Hindlimb muscle (tissue), 1 donor: ENCODE results near the gene ADNP. TPM values are rescaled to one million over a fixed set of nuclear protein-coding genes. Genes with fewer than 3 reads are reported as not detected.
"Not testable (repeated sequence)": the region's sequence is repeated elsewhere in the genome, so short reads cannot be mapped to it uniquely, and the experiment has no call there.

Experiments
- DNase-seq: peaks from one replicate; pipeline ENCODE4 v3.0.0-alpha.2; 2013
- polyA plus RNA-seq: library from polyadenylated mRNA; unstranded; fragments of 120-200 nt; gene quantifications from one replicate; pipeline ENCODE4 v1.2.1, GENCODE V29; 2013; ENCODE audit not compliant: insufficient read length

The ADNP gene
- polyA plus RNA-seq, 1 donor: 57.0 TPM

DNA sequence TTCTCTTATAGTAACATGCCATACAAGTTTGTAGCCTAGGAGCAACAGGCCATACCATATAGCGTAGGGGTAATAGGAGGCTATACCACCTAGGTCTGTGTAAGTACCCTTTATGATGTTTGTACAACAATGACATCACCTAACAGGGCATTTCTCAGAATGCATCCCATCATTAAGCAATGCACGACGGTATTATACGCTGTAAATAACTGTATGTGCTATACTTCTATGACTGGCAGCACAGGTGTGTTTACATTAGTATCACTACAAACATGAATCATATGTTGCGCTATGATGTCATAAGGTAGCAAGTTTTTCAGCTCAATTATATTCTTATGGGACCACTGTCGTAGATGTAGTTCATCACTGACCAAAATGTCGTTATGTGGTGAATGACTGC, 31.0 kb downstream of the ADNP start:
- DNase-seq: no peak

DNA sequence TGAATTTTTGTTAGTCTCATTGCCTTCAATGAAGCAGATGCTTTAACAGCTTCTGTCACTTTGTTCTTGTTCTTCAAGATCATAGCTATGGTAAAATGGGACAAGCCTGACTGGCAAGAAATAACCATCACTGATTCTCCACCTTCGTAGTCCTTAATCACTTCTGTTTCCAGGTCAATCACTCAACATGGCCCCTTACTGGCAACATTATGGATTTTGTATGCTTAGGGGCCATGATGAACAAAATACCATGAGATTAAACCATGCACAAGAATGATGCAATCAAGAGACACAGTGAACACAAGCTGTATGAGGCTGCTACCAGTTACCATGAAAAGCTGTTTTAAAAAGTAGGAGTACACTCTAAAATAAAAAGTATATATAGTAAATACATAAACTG, 32.8 kb downstream of the ADNP start:
- no peak for DNase-seq

DNA sequence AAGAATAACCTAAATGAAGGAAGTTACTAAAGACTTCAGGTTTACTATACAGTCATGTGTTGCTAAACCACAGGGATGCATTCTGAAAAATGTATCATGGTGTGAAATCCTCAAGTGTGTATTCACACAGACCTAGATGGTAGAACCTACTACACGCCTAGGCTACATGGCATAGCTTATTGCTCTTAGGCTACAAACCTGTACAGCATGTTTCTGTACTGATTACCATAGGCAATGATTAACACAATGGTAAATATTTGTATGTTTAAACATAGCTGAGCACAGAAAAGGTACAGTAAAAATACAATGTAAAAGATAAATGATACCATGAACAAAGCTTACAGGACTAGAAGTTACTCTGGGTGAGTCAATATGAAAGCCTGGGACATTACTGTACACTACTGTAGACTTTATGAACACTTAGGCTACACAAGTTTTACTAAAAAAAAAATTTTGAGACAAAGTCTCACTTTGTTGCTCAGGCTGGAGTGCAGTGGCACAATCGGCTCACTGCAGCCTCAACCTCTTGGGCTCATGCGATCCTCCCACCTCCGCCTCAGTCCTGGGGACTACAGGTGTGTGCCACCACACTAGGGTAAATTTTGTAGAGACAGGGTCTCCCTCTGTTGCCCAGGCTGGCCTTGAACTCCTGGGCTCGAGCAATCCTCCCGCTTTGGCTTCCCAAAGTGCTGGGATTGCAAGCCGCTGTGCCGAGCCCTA, 36.0 kb downstream of the ADNP start:
- DNase-seq: no peak

DNA sequence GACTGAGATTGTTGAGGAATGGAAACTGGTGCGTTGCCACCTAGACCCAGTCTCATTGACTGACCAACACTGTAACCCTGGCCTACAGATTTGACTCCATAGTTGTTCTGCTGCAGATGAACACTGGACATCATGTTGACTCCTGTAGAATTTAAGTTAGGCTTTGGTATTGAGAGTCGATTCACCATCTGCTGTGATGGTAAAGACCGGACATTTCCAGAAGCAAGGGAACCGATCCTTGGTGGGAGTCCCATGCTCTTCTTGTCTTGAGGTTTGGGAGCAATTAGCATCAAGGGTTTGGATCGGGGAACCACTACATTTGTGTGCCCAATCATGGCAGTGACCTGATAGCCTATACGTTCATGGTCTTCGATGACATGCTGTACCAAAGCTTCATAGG, 37.6 kb downstream of the ADNP start:
- no peak for DNase-seq

DNA sequence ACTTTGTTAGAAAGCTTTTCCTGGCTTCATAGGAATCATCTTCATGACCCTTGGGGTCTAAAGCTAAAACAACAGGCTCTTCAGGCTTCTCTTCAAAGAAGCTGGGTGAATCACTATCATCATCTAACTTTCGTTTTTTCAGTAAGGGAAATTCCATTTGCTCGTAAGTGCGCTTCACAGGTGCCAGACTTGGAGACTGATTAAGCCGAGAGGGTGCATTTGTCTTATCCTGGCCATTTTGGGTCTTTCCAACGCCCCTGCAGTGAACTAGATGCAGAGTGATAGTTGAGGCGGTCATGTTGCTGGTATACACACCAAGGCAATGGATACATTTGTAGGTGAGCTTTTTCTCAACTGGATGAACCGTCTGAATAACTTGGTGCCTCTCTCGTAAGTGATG, 38.8 kb downstream of the ADNP start:
- DNase-seq: no peak

DNA sequence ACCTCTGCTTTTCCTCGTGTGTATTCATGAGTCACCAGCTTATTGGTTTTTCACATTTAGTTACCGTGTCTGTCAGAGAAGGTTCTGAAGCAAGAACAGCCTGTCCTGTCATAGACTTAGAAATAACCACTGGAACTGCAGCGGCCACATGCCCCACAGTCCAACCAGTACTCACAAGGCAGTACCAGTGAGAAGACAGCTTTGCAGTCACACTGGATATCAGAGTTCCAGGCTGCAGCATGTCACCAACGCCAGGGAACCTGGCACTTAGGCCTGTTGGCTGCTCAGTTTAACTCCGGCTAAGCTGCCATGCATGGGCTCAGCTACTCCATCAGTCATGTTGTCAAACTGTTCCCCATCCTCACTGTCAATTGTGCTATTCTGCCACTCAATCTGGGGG, 40.1 kb downstream of the ADNP start:
- no peak for DNase-seq

DNA sequence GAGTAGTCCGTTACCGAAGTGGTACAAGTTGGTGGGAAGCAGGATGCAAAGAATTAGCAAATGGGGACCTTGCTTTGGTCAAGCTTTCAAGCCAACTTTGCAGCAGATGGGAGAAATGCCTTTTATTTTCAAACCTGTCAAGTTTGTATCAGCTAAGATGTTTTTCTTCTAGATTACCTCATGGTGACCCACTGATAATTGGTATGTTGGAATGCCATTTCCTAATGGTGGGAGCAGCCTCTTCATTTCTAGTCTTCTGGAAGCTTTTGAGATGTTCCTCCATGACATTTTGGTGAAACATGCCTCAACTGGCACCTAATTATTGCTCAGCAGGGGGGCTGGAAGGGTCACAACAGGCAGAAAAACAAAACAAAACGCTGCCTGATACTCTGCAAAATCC, 43.7 kb downstream of the ADNP start:
- DNase-seq: no peak

DNA sequence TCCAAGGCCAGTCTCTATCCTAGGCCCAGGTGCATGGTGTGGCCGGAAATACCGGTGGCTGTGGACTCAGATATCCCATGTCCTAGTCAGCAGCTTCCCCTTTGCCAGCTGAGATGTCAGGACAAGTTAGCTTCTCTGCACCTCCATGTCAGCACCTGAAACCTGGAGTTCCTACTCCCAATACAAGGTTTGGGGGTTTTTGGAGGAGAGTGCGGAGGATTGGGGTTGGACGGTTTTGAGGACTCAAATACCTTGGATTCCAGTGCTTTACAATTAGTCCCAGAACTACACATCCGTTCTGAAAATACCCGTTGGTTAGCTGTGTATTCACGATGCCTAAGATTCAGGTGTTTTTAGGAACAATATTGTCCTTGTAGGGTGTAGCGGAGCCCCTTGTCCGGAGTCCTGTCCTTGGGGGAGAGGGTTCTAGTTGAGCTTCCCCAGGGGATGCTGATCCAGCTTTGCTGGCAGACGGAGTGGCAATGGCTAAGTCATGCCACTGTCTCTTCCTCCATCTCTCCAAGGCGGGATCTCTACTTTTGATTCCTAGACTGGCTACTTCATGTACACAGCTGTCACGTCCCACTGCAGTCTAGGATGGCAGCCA, 45.0 kb downstream of the ADNP start:
- no peak for DNase-seq

DNA sequence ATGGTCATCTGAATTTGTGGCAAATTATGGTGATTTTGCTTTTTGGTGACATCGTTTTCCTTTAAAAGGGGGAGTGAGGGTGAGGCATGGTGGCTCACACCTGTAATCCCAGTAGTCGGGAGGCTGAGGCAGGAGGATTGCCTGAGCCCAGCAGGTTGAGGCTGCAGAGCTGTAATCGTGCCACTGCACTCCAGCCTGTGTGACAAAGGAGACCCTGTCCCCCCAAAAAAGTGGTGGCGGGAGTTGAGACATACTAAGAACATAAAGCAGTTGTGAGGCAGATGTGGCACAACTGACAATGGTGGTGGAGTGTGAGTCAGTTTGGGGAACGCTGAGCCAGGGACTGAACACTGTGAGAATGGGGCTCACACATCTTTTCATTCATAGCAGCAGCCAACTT, 45.5 kb downstream of the ADNP start:
- no peak for DNase-seq

DNA sequence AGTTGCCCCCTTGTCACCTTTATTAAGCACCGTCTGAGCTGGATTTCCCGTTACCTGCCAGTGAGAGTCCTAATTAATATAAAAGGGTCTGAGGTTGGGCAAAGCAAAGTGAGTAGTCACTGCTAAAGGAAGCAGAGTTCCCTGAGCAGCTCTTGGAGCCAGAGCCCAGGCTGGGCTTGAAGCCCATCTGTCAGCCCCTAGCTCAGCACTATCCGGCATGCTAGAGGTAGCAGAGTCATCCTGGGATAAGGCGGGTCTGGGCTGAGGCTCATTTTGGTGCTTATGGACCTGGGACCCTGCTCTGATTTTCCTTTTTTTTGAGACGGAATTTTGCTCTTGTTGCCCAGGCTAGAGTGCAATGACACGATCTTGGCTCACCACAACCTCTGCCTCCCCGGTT, 46.2 kb downstream of the ADNP start:
- DNase-seq: no peak

DNA sequence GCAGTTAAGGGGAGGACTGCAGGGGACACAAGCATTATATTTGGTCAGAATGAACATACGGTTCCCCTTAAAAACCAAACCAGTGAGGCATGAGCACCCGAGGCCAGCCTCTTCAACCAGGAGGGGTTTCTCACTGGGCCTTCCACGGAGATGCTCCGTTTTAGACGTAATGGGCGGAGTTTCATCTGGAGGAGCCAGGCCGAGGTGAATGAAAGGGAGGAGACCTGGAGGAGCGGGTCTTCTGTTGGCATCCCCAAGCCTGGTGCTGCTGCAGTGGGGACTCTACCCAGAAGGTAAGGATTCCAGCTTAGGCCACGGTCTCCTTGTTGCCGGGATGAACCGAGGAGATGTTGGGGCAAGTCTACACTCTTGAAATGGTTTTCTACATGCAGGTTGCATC, 47.4 kb downstream of the ADNP start:
- DNase-seq: no peak

DNA sequence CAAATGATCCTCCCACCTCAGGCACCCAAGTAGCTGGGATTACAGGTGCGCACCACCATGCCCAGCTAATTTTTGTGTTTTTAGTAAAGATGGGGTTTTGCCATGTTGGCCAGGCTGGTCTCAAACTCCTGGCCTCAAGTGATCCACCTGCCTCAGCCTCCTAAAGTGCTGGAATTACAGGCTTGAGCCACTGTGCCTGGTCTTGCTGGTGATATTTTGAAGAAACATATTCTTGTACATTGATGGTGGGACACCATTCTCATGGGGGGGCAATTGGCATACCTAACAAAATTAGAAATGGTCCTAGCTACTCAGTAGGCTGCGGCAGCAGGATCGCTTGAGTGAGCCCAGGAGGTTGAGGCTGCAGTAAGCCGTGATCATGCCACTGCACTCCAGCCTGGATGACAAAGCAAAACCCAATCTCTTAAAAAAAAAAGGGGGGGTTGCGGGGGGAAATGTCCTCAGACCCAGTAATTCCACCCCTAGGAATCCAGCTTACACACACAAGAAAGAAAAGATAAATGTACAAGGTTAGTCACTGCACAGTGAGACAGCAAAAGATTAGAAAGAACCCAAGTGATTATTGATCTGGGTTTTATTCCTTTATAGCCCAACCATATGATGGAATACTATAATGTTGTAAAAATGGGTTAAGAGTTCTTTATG, 49.3 kb downstream of the ADNP start:
- not testable (repeated sequence) for DNase-seq

DNA sequence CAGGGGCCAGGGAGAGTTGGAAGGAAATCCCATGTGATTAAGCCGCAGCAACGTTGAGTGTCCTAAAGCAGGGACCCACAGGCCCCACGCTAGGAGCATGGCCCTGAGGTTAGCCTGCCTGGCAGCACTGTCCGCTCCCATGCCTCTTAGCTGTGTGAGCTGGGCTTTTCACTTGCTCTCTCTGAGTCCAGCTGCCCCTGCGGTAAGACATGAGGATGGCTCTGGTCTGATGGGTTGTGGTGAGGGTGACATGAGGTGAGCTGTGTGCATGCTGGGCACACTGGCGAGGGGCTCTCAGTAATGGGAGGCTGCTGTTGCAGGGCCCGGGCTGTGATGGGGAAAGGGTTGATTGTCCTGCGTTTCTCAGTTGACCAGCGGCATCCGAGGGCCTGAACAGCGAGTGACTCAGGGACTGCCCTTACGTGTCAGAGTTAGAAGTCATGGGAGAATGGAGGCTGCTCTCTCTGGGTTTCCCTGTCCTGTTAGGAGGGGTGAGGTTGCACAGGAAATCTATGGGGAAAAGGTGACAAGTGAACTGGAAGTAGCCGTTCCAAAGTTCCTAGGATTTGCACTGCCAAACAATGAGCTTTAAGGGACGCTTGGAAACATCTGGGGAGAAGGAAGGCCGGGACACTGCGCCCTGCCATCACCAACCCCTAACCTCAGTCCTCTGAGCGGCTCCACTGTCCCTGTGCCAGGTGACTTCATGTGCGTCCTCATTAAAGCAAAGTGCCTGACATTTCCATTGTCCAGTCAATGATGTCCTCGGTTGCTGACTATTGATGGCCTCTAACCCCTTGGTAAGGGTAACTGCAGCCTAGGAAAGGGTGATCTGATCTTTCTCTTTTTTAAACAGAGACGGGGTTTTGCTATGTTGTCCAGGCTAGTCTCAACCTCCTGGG, 51.3 kb downstream of the ADNP start:
- DNase-seq: no peak

DNA sequence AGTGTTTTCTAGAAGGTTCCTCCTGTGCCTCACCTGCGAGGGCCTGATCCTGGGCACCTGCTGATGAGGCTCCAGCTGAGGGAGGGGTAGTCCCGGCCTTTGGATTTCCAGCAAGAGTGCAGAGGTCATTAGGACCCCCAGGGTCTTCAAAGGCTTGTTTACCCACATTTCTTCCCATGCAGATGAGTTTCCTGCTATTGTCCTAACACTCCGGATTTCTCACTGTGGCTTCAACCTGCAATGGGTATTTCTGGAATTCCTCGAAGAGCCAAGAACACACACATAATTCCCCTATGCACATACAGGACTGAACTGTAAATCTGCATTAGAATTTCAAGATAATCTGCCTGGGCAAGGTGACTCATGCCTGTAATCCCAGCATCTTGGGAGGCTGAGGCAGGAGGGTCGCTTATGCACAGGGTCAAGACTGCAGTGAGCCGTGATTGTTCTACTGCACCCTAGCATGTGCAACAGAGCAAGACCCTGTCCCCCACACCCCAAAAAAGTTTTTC, 53.9 kb downstream of the ADNP start:
- DNase-seq: no peak

DNA sequence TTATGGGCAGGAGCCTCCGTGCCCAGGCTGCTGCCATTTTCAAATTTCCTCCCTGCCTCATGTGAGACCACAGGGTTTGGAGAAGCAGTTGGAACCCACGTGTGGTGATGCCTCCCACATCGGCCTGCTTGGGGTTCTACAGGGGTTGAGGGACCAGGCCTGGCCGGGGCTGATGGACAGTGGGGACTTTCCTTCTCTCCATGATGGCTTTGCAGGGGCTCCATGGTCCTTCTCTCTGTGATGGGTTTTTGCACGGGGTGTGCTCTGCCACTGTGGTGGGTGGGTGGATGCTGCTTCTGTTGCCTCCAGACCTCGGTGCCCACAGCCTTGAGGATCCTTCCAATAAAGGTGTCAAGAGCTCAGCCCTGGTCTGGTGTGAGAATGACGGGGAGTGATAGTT, 54.4 kb downstream of the ADNP start:
- no peak for DNase-seq

DNA sequence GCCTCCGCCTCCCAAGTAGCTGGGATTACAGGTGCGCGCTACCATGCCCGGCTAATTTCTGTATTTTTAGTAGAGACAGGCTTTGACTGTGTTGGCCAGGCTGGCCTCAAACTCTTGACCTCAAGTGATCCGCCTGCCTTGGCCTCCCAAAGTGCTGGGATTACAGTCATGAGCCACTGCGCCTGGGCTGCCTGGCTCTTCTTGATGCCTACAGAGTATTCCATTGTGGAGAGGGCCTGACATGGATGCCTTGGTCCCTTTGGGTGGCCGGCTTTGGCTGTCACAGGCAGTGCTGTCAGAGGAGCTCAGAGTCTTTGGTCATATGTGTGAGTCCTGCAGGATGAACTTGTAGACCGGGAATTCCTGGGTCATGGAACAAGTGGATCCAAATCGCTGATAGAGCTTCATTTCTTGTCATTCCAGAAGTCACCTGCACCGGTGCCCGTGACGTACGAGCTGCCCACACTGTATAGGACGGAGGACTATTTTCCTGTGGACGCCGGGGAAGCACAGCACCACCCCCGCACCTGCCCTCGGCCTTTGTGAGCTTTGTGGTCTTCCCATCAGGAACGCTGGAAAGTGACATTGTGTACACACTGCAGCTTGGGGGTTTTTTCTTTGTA, 55.1 kb downstream of the ADNP start:
- no peak for DNase-seq

DNA sequence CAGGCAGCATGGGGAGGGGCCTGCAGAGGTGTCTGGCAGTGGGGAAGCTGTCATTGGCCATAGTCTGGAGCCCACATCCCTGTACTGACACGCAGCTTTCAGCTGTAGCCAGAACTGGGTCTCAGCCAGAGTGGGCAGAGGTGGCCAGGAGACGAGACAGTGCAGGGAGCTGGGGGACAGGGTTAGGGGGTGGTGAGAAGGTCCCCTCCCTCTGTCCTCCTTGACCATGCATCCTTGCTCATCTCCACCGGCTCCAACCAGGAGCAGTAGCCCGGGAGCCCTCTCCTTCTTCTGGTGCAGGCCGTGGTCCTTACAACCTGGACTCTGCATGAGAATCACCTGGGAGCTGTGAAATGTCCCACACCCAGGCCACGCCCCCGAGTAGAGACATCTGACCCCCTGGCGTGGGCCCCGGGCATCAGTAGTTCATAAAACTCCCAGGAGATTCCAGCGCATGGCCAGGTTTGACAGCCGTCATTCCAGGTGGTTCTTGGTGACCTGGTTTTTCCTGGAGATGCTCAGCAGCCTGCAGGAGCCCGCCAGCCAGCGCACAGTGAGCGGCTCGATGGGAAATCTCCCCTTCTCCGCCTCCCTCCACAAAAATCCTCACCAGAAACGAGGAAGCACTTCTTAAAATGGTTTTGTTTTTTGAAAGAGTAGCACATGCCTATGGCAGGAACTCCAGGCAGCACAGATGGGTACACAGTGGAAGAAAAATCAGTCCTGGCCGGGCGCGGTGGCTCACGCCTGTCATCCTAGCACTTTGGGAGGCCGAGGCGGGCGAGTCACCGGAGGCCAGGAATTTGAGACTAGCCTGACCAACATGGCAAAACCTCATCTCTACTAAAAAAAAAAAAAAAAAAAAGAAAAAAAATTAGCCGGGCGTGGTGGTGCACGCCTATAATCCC, 56.2 kb downstream of the ADNP start:
- DNase-seq: no peak

DNA sequence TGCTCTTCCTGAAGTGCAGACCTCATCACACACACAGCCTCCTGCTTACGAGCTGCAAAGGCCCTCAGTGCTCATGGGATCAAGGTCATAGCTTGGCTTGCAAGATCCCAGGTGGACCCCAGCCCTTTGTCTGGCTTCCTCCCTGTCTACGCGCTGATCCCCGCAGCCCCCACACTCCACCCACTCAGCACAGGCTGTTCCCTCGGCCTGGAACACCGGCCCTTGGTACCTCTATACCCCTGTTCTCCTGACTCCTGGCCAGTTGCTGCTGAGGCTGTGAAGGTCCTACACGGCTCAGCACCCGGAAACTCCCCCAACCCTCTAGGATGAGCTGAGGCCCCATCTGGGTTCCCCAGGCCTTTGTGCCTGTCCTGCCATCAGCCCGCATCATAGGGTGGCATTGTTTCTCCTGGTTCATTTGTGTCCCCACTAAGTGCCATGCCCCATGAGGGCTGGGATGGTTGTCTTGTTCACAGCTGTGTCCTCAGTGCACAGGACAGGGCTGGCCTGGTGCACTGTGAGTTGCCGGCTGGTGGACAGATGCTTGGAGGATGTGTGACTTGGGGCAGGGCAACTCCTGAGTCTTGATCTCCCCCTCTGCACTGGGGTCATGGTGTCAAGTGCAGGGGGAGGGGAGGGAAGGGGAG, 57.0 kb downstream of the ADNP start:
- no peak for DNase-seq

DNA sequence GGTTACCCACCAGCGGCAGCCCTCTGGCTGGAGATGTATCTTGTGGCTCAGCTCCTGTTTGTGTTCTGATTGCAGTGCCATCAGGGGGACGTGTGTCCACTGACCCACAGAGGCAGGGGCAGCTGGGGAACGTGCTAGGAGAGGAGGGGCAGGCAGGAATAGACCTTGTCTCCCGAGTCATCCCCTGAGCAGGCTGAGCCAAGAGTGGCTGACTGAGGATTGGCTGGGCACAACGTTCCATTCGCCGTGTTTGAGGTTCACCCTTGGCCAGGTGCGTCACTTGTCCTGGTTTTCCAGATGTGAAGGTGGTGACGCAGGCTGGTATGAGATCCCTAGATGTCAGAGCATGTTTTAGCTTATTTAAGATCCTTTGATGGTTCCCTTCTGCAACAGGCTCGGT, 57.7 kb downstream of the ADNP start:
- DNase-seq: no peak

DNA sequence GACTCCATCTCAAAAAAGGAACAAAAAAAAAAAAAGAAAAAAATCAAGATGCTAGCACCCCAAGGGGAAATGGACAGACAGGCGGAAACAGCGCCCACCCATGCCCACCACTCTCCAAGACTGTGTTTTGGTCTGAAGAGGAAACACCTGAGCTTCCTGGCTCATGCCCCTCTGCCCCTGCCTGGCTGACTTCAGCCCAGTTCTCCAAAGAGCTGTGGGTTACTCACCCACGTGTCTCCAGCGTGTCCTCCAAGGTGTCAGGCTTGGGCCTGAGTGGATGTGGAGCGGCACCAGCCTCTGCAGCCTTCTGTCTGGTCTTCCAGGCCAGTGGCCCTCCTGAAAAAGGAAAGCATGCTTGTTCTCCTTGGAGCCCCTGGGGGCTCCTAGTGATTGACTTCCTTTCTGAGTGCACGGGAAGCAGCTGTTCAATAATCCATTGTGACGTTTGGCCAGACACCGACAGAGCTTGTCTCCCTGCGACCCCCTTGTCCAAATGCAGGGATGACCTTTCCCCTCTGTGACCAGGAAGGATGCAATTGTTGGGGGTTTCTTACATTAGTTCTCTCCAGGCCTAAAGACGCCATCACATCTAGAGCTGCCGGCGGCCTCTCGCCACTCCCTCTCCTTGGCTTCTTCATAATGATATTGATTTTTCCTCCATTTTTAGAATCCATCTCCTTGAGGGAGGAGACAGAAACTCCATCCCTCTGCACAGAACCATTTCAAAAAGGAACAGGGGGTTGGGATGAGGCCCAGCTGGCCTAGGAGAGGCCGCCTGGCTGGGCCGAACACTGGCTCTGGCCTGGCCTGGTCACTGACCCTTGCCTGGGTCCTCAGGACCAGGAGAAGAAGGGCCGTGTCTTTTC, 58.4 kb downstream of the ADNP start:
- DNase-seq: no peak
